Sciatic nerve (tissue), 2 donors: ENCODE measurements around the gene ZNF146. TPM values are rescaled to one million over a fixed set of nuclear protein-coding genes. Genes with fewer than 3 reads are reported as not detected.
"Not testable (repeated sequence)": the region's sequence is repeated elsewhere in the genome, so short reads cannot be mapped to it uniquely, and the experiment has no call there.

Experiments used
- ATAC-seq: fragments of 200-7000 bp; cut with Tn5 transposase; one replicate; pipeline ENCODE4 v1.9.1; 2020; ENCODE audit warnings: mild to moderate bottlenecking, moderate library complexity
- DNase-seq: peaks from one replicate; pipeline ENCODE4 v3.0.0-alpha.2; 2020; ENCODE audit warnings: low spot score
- intact Hi-C: fragments of 100-400 bp; cut with DNase I; formaldehyde crosslinking; loops from one replicate; pipeline ENCODE4 v1.14.2; 2022
- total RNA-seq: library from RNA; stranded (reverse); fragmentation: NEBNext Ultra II Directional; extraction: Animal tissue kit (Norgen Biotek cat#: 25700); gene quantifications from one replicate; pipeline ENCODE4 v1.2.1, GENCODE V29; 2021
- donor health status: DM: no; HTN: no; CAD: no.
- donor health status: DM: no; HTN: no; CAD: no.

The ZNF146 gene
- total RNA-seq, 1 donor from 2014 or later, result 52.7 TPM

DNA sequence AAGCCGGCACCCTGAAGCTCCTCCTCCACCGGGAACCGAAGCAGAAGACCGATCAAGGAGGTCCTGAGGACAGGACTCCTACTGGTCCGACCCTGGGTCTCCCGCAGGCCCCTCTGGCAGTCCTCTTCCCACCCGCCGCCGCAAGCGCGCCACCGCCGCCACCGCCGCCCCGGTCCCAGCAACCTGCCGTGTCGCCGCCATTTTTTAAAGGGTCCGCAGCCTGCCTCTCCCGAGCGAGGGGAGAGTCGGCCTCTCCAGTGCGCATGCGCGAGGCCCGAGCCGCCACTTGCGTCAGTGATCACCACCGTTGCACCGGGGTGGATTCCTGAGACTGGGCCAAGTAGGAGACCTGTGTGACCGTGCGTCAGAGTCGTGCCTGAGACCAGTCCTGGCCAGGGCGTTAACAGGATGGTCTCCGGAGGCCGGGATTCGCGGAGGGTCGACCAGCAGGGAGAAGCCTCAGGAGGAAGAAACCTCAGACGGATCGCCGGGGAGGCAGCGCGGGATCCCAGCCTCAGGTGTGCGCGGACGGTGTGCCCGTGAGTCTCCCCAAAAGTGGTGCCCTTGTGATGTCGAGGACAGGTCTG, 51.6 kb downstream of the ZNF146 start:
- no peak for ATAC-seq
- intact Hi-C loops, result no loop called here
- no peak for DNase-seq

DNA sequence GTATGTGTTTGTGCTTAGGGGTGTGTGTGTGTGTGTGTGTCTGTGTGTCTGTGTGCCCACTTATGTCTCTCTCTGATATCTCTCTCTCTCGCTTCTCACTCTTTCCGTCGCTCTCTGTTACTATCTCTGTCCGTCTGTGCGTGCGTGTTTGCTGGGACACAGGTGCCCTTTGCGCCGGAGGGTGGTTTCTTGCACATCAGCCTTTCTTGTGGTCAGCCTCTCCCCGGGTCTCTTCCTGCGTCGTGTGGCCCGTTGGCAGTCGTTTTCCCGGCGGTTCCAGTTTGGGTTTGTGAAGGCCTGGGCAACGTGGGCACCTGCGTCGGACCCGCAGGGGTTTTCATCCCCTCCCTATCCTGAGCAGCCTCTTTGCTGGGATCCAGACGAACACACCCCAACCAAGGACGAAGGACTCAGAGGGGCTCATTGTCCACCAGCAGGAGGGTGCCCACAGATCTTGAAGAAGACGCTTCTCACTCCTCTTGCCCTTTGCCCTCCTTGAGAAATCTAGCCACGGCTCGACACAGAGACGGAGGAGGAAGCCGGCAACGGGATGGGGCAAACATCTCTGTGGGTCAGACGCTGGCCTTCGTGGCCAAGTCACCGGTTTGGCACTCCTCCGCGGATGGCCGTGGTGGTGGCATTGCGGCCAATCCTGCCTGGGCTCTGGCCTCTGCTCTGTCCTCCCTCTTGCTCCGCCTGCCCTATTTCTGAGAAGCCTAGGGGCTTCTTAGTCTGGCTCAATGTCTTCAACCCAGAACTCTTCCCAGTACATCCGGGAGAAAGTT, 52.3 kb downstream of the ZNF146 start:
- no peak for DNase-seq
- no peak for ATAC-seq
- intact Hi-C loops, result no loop called here

DNA sequence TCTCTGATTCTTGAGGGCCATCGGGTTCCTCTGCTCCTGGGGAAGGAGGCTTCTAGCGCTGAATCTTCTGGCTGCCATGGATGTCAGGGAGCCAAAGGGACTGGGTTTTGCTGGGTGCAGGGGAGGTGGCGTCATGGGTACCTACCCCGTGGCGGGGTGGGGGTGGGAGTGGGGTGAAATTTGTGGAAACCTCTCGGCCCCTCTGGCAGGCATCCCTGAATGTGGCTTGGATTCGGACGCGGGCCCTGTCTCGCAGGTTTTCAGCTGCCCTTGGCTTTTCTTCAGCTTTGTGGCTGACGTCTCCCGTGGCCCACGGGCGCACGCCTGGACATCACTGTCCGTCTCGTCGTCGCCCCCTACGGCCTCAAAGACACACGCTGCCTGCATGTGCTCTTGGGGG, 53.2 kb downstream of the ZNF146 start:
- intact Hi-C loops, DNase-seq: not testable (repeated sequence)

DNA sequence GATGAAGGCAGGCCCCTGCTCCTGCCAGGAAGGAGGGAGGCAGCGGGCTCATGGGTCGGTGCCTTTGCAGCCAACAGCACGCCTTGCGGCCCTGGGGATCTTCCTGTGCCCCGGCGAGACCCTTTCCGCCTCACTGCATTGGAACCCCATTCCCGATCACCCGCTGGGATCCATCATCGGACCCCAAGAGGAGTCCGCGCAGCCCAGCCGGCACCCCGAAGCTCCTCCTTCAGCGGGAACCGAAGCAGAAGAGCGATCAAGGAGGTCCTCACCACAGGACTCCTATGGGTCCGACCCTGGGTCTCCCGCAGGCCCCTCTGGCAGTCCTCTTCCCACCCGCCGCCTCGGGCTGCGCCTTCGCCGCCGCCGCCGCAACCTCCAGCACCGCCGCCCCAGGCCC, 53.7 kb downstream of the ZNF146 start:
- intact Hi-C loops, ATAC-seq, DNase-seq: not testable (repeated sequence)

More for the DNA sequence above, 53.2 kb downstream of the ZNF146 start:
- not testable (repeated sequence) for ATAC-seq

DNA sequence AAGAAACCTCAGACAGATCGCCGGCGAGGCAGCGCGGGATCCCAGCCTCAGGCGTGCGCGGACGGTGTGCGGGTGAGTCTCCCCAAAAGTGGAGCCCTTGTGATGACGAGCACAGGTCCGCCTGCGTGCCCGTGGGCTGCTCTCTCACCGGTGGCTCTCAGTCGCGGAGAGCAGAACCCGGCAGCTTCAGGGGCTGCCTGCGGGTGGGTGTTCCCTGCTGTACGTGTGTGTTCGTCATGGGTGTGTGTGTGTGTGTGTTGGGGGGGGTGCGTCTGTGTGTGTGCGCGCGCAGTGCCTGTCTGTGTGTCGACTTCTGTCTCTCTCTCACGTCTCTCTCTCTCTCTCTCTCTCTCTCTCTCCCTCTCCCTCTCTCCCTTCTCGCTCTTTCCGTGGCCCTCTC, 54.4 kb downstream of the ZNF146 start:
- not testable (repeated sequence) for DNase-seq

More for the DNA sequence above, 54.4 kb downstream of the ZNF146 start:
- ATAC-seq, intact Hi-C loops: not testable (repeated sequence)

Other genes starting within 250 kb of the ZNF146 start
- gene SDHAF1, start 219.9 kb upstream of the ZNF146 start, total RNA-seq, result 17.0 TPM
- 0.67 TPM for gene SYNE4, start 206.3 kb upstream of the ZNF146 start, total RNA-seq
- 22.8 TPM for gene ALKBH6, start 200.9 kb upstream of the ZNF146 start, total RNA-seq
- gene CLIP3, start 182.2 kb upstream of the ZNF146 start, total RNA-seq, result 72.8 TPM
- 10.5 TPM for gene THAP8, start 160.8 kb upstream of the ZNF146 start, total RNA-seq
- gene WDR62, start 160.2 kb upstream of the ZNF146 start, total RNA-seq, result 1.2 TPM
- not detected for gene OVOL3, start 104.0 kb upstream of the ZNF146 start, total RNA-seq
- 60.5 TPM for gene POLR2I, start 100.2 kb upstream of the ZNF146 start, total RNA-seq
- 173 TPM for gene TBCB, start 99.6 kb upstream of the ZNF146 start, total RNA-seq
- gene CAPNS1, start 75.0 kb upstream of the ZNF146 start, total RNA-seq, result 534 TPM
- 71.6 TPM for gene COX7A1, start 62.7 kb upstream of the ZNF146 start, total RNA-seq
- 8.5 TPM for gene ZNF565, start 441 bp upstream of the ZNF146 start, total RNA-seq
- 11.5 TPM for gene ZFP14, start 164.1 kb downstream of the ZNF146 start, total RNA-seq
- gene ZFP82, start 203.5 kb downstream of the ZNF146 start, total RNA-seq, result 10.7 TPM